Measurements from ENCODE around the gene BMP8B. TPM values are rescaled to one million over a fixed set of nuclear protein-coding genes. Genes with fewer than 3 reads are reported as not detected.

Gene BMP8B
- total and polyA plus RNA-seq, 4 donors = 0.08 to 0.19 (median 0.18) TPM

- Histone ChIP-seq H3K9ac (ENCODE audit: low read depth in 1 of 2, low read length in 2 of 2) (no peak overlapping the region), H3K4me3 (ENCODE audit: low read depth in 1 of 3, low read length in 3 of 3) (no peak overlapping the region), H3K9me3 (ENCODE audit: control insufficient read depth in 4 of 4, low read length in 3 of 4) (no peaks in the 10 kb centered on the region), H3K36me3 (ENCODE audit: control insufficient read depth in 4 of 4, insufficient read depth in 3 of 4, low read depth in 1 of 4, low read length in 3 of 4) (peaks cover 5 to 65% (median 32%) of the 10 kb centered on the region in 4 donors), H3K27me3 (ENCODE audit: control insufficient read depth in 4 of 4, insufficient read depth in 4 of 4, low read length in 3 of 4) (no peaks in the 10 kb centered on the region), H3K4me1 (ENCODE audit: control insufficient read depth in 4 of 4, insufficient read depth in 4 of 4, low read length in 3 of 4) (no peaks in the 10 kb centered on the region), H3K27ac (ENCODE audit: low read depth in 1 of 2, low read length in 2 of 2) (no peak overlapping the region)
- WGBS = 88% methylated on average over 5 of the region's 5 CpGs
- TF ChIP-seq SP1 (IDR thresholded peaks at IDR 0.05) (no peak), EGR1 (IDR thresholded peaks at IDR 0.05; ENCODE audit: low read depth in 2 of 2) (no peak), YY1 (IDR thresholded peaks at IDR 0.05) (no peak), FOXA1 (IDR thresholded peaks at IDR 0.05) (no peak), NR2F2 (IDR thresholded peaks at IDR 0.05) (no peak), ZBTB33 (IDR thresholded peaks at IDR 0.05) (no peak), HNF4A (conservative IDR thresholded peaks at IDR 0.05) (no peak), JUND (IDR thresholded peaks at IDR 0.05) (no peak), FOXA2 (IDR thresholded peaks at IDR 0.05) (no peak), RAD21 (IDR thresholded peaks at IDR 0.05) (no peak), ATF3 (IDR thresholded peaks at IDR 0.05) (no peak), REST (IDR thresholded peaks at IDR 0.05) (no peak), GABPA (IDR thresholded peaks at IDR 0.05 in 1 of 2, conservative IDR thresholded peaks at IDR 0.05 in 1 of 2) (no peak), RXRA (IDR thresholded peaks at IDR 0.05) (no peak), HNF4G (IDR thresholded peaks at IDR 0.05) (no peak)
- DNase-seq (ENCODE audit: low spot score) = peak; percentile 41
These were observed 31.2 kb downstream of the BMP8B start for GRCh38 chr1:39757501-39757900.

- Histone ChIP-seq H3K9me3 (ENCODE audit: control insufficient read depth in 4 of 4, low read length in 3 of 4) (no peaks in the 10 kb centered on the region), H3K9ac (ENCODE audit: low read depth in 1 of 2, low read length in 2 of 2) (no peak overlapping the region), H3K4me3 (ENCODE audit: low read depth in 1 of 3, low read length in 3 of 3) (no peak overlapping the region), H3K4me1 (ENCODE audit: control insufficient read depth in 4 of 4, insufficient read depth in 4 of 4, low read length in 3 of 4) (no peaks in the 10 kb centered on the region), H3K27ac (ENCODE audit: low read depth in 1 of 2, low read length in 2 of 2) (no peak overlapping the region), H3K36me3 (ENCODE audit: control insufficient read depth in 4 of 4, insufficient read depth in 3 of 4, low read depth in 1 of 4, low read length in 3 of 4) (peaks cover 12 to 78% (median 42%) of the 10 kb centered on the region in 4 donors), H3K27me3 (ENCODE audit: control insufficient read depth in 4 of 4, insufficient read depth in 4 of 4, low read length in 3 of 4) (no peaks in the 10 kb centered on the region)
- TF ChIP-seq MAX (IDR thresholded peaks at IDR 0.05) = no peak
- no peak for TF ChIP-seq ZBTB33 (IDR thresholded peaks at IDR 0.05)
- no peak for TF ChIP-seq JUND (IDR thresholded peaks at IDR 0.05)
- TF ChIP-seq CTCF (IDR thresholded peaks at IDR 0.05; ENCODE audit: low read depth, low read length, missing input control) = no peak
- no peak for TF ChIP-seq TAF1 (conservative IDR thresholded peaks at IDR 0.05)
- no peak for TF ChIP-seq ATF3 (IDR thresholded peaks at IDR 0.05)
- no peak for TF ChIP-seq FOXA1 (IDR thresholded peaks at IDR 0.05)
- TF ChIP-seq RXRA (IDR thresholded peaks at IDR 0.05) = no peak
- TF ChIP-seq YY1 (IDR thresholded peaks at IDR 0.05) = no peak
- TF ChIP-seq SP1 (IDR thresholded peaks at IDR 0.05) = no peak
- TF ChIP-seq FOXA2 (IDR thresholded peaks at IDR 0.05) = no peak
- WGBS = 91% methylated on average over 9 of the region's 9 CpGs
- DNase-seq (ENCODE audit: low spot score) = no peak
These were observed 32.6 kb downstream of the BMP8B start for GRCh38 chr1:39755965-39756659.

All from liver (tissue), 9 donors.